Measurements from ENCODE around the gene SEMA6D. TPM values are rescaled to one million over a fixed set of nuclear protein-coding genes. Genes with fewer than 3 reads are reported as not detected.

Gene SEMA6D
- polyA plus RNA-seq, 1 donor (not counting 4 experiments of a cell fraction or from before 2014, with no cell fraction given): 0.67 TPM

DNA sequence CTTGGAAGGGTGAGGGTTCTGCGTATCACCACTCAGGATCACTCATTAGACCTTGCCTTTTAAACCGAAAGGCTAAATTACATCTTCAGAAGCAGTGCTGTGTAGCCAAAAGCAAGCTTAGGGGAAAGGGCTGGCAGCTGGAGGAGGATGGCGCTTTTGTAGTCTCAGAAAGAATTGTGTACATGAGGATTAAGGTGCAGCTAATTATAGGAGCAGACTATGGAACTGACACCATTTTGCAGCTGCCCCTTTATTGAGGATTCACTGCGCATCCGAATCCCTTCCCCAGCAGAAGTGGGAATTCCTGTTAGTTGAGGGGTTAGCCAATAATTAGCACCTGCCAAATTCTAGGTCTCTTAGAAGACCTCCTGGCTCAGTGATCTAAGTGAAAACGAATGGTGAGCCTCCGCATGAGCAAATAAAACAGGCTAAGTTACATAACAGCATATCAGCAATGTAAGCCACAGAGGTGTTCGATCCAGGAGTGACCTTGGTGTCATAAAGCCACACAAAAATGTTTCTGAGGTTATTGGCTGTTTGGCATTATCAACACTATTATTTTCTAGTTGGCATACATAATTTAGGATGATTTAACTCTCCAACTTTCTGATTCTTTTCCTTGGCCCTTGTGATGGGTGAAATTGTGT, 42.6 kb upstream of the SEMA6D start:
- FAIRE-seq (peak; percentile 29), DNase-seq (ENCODE audit: low read depth, low spot score) (no peak)
- Histone ChIP-seq H2AFZ (ENCODE audit: control insufficient read depth, low read length) (no peak overlapping the region), H3K79me2 (ENCODE audit: control insufficient read depth, insufficient read depth, low read length) (no peaks in the 10 kb centered on the region), H3K4me2 (ENCODE audit: control insufficient read depth, extremely low read depth, insufficient read depth, low read depth, low read length) (no peak overlapping the region), H3K9me1 (ENCODE audit: control insufficient read depth, extremely low read depth, insufficient read depth, low read length) (no peaks in the 10 kb centered on the region), H3K4me3 (ENCODE audit: control insufficient read depth in 2 of 3, extremely low read depth in 1 of 3, insufficient read depth in 2 of 3, low read depth in 1 of 3, low read length in 3 of 3) (no peak overlapping the region), H3K9ac (ENCODE audit: control insufficient read depth, extremely low read depth, insufficient read depth, low read length) (no peak overlapping the region), H3K9me3 (ENCODE audit: control insufficient read depth, low read depth, low read length) (no peaks in the 10 kb centered on the region), H4K20me1 (ENCODE audit: control insufficient read depth, extremely low read depth, insufficient read depth, low read length) (no peaks in the 10 kb centered on the region), H3K4me1 (ENCODE audit: control insufficient read depth, extremely low read depth, insufficient read depth, low read length) (peaks cover 8% of the 10 kb centered on the region), H3K27ac (ENCODE audit: control insufficient read depth, insufficient read depth, low read length) (no peak overlapping the region), H3K36me3 (ENCODE audit: control insufficient read depth in 2 of 2, extremely low read depth in 1 of 2, insufficient read depth in 2 of 2, low read length in 2 of 2) (no peaks in the 10 kb centered on the region), H3K27me3 (ENCODE audit: control insufficient read depth, extremely low read depth, insufficient read depth, low read length) (no peaks in the 10 kb centered on the region)
- dilution Hi-C loops (cut with MboI; ENCODE audit: extremely low pct_ligation_motif_present, low sequenced_read_pairs): no loop called here
- TF ChIP-seq, protein P1, sequence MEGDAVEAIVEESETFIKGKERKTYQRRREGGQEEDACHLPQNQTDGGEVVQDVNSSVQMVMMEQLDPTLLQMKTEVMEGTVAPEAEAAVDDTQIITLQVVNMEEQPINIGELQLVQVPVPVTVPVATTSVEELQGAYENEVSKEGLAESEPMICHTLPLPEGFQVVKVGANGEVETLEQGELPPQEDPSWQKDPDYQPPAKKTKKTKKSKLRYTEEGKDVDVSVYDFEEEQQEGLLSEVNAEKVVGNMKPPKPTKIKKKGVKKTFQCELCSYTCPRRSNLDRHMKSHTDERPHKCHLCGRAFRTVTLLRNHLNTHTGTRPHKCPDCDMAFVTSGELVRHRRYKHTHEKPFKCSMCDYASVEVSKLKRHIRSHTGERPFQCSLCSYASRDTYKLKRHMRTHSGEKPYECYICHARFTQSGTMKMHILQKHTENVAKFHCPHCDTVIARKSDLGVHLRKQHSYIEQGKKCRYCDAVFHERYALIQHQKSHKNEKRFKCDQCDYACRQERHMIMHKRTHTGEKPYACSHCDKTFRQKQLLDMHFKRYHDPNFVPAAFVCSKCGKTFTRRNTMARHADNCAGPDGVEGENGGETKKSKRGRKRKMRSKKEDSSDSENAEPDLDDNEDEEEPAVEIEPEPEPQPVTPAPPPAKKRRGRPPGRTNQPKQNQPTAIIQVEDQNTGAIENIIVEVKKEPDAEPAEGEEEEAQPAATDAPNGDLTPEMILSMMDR (optimal IDR thresholded peaks at IDR 0.05 in 1 of 3, IDR thresholded peaks at IDR 0.05 in 1 of 3, conservative IDR thresholded peaks at IDR 0.05 in 1 of 3; ENCODE audit: extremely low read depth in 1 of 3, insufficient read depth in 2 of 3, low read length in 3 of 3): no peak
- no peak for TF ChIP-seq EZH2 (IDR thresholded peaks at IDR 0.05; ENCODE audit: low read length)

- Histone ChIP-seq H3K27me3 (ENCODE audit: control insufficient read depth, extremely low read depth, insufficient read depth, low read length) (no peaks in the 10 kb centered on the region), H4K20me1 (ENCODE audit: control insufficient read depth, extremely low read depth, insufficient read depth, low read length) (no peaks in the 10 kb centered on the region), H3K9me3 (ENCODE audit: control insufficient read depth, low read depth, low read length) (no peaks in the 10 kb centered on the region), H3K36me3 (ENCODE audit: control insufficient read depth in 2 of 2, extremely low read depth in 1 of 2, insufficient read depth in 2 of 2, low read length in 2 of 2) (no peaks in the 10 kb centered on the region), H3K4me3 (ENCODE audit: control insufficient read depth in 2 of 3, extremely low read depth in 1 of 3, insufficient read depth in 2 of 3, low read depth in 1 of 3, low read length in 3 of 3) (no peak overlapping the region), H3K9ac (ENCODE audit: control insufficient read depth, extremely low read depth, insufficient read depth, low read length) (no peak overlapping the region), H2AFZ (ENCODE audit: control insufficient read depth, low read length) (no peak overlapping the region), H3K4me2 (ENCODE audit: control insufficient read depth, extremely low read depth, insufficient read depth, low read depth, low read length) (no peak overlapping the region), H3K79me2 (ENCODE audit: control insufficient read depth, insufficient read depth, low read length) (no peaks in the 10 kb centered on the region), H3K4me1 (ENCODE audit: control insufficient read depth, extremely low read depth, insufficient read depth, low read length) (peaks cover 8% of the 10 kb centered on the region), H3K9me1 (ENCODE audit: control insufficient read depth, extremely low read depth, insufficient read depth, low read length) (no peaks in the 10 kb centered on the region), H3K27ac (ENCODE audit: control insufficient read depth, insufficient read depth, low read length) (no peak overlapping the region)
- DNase-seq (ENCODE audit: low read depth, low spot score) (no peak), FAIRE-seq (no peak)
- no peak for TF ChIP-seq EZH2 (IDR thresholded peaks at IDR 0.05; ENCODE audit: low read length)
- TF ChIP-seq, protein P1 (optimal IDR thresholded peaks at IDR 0.05 in 1 of 3, IDR thresholded peaks at IDR 0.05 in 1 of 3, conservative IDR thresholded peaks at IDR 0.05 in 1 of 3; ENCODE audit: extremely low read depth in 1 of 3, insufficient read depth in 2 of 3, low read length in 3 of 3): no peak
- dilution Hi-C loops (cut with MboI; ENCODE audit: extremely low pct_ligation_motif_present, low sequenced_read_pairs): no loop called here
These were observed 41.6 kb upstream of the SEMA6D start for GRCh38 chr15:47675735-47676134.
